Measurements from ENCODE around the gene HYPK.

The HYPK gene

DNA sequence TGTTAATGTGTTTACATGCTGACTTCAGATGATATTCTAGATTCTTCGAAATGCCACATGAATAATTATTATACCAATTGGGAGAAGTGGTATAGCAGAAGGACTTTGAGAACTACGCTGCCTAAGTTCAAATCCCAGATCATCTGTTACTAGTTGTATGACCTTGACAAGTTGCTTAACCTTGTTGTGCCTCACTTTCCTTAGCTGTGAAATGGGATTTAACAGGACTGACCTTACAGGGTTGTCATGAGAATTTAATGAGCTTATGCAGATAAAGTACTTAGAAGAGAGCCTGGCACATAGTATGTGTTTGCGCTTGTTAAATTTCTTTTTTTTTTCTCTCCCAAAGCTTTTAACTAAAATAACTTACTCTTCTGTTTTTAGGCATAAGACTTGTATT is 50.9 kb downstream of the HYPK start:
- no peak for DNase-seq (ENCODE audit: low read depth in 2 of 2)

DNA sequence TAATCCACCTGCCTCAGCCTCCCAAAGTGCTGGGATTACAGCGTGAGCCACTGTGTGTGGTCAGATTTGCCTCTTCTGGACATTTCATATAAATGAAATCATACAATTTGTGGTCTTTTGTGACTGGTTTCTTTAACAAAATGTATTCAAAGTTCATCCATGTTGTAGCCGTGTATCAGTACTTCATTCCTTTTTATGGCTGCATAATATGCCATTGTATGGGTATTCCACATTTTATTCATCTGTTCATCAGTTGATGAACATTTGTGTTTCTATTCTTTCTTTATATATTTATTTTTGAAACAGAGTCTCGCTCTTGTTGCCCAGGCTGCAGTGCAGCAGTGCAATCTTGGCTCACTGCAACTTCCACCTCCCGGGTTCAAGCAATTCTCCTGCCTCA is 52.2 kb downstream of the HYPK start:
- no peak for DNase-seq (ENCODE audit: low read depth in 2 of 2)
